Calu3 (cell line): ENCODE measurements around the gene WIPF1. TPM values are rescaled to one million over a fixed set of nuclear protein-coding genes. Genes with fewer than 3 reads are reported as not detected.

Experiments used
- BruUV-seq: library from RNA; stranded (reverse); fragments of 400-500 nt; replicated peaks from 2 replicates; lab custom pipeline; 2021; lab: Mats Ljungman, UMichigan
- CTCF ChIA-PET: fragments of 300-600 bp; sonication (Branson Sonifier 250); formaldehyde crosslinking; loops from one replicate; lab custom pipeline; 2022; ENCODE audit warnings: antibody characterized with exemption; lab: Charles Lee
- DNase-seq: peaks from one replicate; pipeline ENCODE4 v3.0.0; 2022
- H3K27ac Mint-ChIP-seq: one replicate; pipeline ENCODE4 v1.8.0; 2022; ENCODE audit warnings: mixed read lengths; ENCODE audit not compliant: unreplicated experiment
- H3K27me3 Mint-ChIP-seq: one replicate; pipeline ENCODE4 v1.8.0; 2022; ENCODE audit warnings: mixed read lengths; ENCODE audit not compliant: unreplicated experiment
- H3K36me3 Mint-ChIP-seq: one replicate; pipeline ENCODE4 v1.8.0; 2022; ENCODE audit warnings: mild to moderate bottlenecking, moderate library complexity, mixed read lengths; ENCODE audit not compliant: insufficient read depth, unreplicated experiment
- H3K4me1 Mint-ChIP-seq: one replicate; pipeline ENCODE4 v1.8.0; 2022; ENCODE audit warnings: mild to moderate bottlenecking, low read depth, mixed read lengths; ENCODE audit not compliant: unreplicated experiment
- H3K4me3 Mint-ChIP-seq: one replicate; pipeline ENCODE4 v1.8.0; 2022; ENCODE audit warnings: mild to moderate bottlenecking, low read depth, moderate library complexity, mixed read lengths; ENCODE audit not compliant: unreplicated experiment
- H3K9me3 Mint-ChIP-seq: one replicate; pipeline ENCODE4 v1.8.0; 2022; ENCODE audit warnings: low read depth, mixed read lengths; ENCODE audit not compliant: unreplicated experiment
- CTCF ChIP-seq: fragments of 200-600 bp; IDR thresholded peaks from one replicate; pipeline ENCODE4 v1.8.0; 2022; ENCODE audit warnings: antibody characterized with exemption; ENCODE audit not compliant: unreplicated experiment
- intact Hi-C: fragments of 100-400 bp; cut with micrococcal nuclease; formaldehyde crosslinking; loops from one replicate; pipeline ENCODE4 v1.10.0; 2022; ENCODE audit not compliant: unreplicated experiment
- total RNA-seq: library from RNA; stranded (reverse); gene quantifications from 2 replicates; pipeline ENCODE4 v1.2.3, GENCODE V29; 2022

The WIPF1 gene
- total RNA-seq, 1 experiment from 2014 or later = 0.87 TPM

GRCh38 chr2:174585657-174586252 lies 11.8 kb downstream of the WIPF1 start:
- Mint-ChIP-seq H3K27me3 (no peaks in the 10 kb centered on the region), H3K4me1 (no peaks in the 10 kb centered on the region), H3K9me3 (no peaks in the 10 kb centered on the region), H3K27ac (no peak overlapping the region), H3K4me3 (no peak overlapping the region), H3K36me3 (no peaks in the 10 kb centered on the region)
- CTCF ChIA-PET = no interaction called here
- DNase-seq = no peak
- no TSS peak for BruUV-seq
- no peak for TF ChIP-seq CTCF
- intact Hi-C loops = no loop called here

- no peak for DNase-seq
- no peak for TF ChIP-seq CTCF
- BruUV-seq = no TSS peak
- Mint-ChIP-seq H3K4me3 (no peak overlapping the region), H3K27ac (no peak overlapping the region), H3K4me1 (no peaks in the 10 kb centered on the region), H3K27me3 (no peaks in the 10 kb centered on the region), H3K9me3 (no peaks in the 10 kb centered on the region), H3K36me3 (no peaks in the 10 kb centered on the region)
- intact Hi-C loops = no loop called here
- CTCF ChIA-PET = no interaction called here
These were observed 12.5 kb downstream of the WIPF1 start for GRCh38 chr2:174585146-174585545.

DNA sequence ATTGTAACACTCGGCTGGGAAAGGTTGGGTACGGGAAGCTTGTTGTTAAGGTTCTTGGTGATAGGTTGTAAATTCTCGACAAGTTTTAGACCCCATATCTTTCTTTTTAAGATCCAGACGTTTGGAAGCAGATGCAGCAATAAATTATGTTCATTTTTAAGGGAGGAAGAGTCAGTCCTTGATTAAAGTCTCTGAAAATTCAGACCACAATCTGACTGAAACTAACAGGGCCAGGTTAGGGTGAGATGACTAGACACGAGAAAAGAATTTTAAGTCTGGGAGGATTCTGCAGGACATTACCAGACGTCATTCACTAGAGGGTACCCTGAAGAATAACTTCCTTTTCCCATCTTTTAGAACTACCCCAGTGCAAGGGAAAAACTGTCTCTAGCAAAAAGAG lies 16.1 kb downstream of the WIPF1 start:
- TF ChIP-seq CTCF = no peak
- CTCF ChIA-PET = no interaction called here
- DNase-seq = no peak
- H3K4me1 Mint-ChIP-seq = no peaks in the 10 kb centered on the region
- no peaks in the 10 kb centered on the region for H3K27me3 Mint-ChIP-seq
- no peak overlapping the region for H3K27ac Mint-ChIP-seq
- H3K36me3 Mint-ChIP-seq = no peaks in the 10 kb centered on the region
- intact Hi-C loops = no loop called here
- no peak overlapping the region for H3K4me3 Mint-ChIP-seq
- no TSS peak for BruUV-seq
- H3K9me3 Mint-ChIP-seq = no peaks in the 10 kb centered on the region

DNA sequence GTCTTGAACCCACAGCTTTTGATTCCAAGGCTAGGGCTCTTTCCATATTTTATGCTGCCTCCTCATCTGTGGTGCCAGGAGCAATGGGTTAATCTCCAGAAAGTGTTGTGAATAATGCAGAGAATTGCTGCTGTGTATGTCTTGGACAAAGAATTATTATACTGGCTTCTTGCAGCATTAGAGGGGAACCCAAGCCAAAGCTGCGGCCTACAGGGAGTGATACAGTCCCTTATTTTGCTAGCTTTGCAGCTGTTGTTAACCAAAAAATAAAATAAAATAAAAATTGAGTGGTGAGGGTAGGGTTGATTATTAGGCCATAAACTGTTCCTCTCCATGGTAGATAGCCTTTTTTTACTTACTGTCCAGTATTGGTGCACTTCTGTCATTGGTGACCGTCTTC lies 16.7 kb downstream of the WIPF1 start:
- Mint-ChIP-seq H3K9me3 (no peaks in the 10 kb centered on the region), H3K27ac (no peak overlapping the region), H3K4me3 (no peak overlapping the region), H3K27me3 (no peaks in the 10 kb centered on the region), H3K4me1 (no peaks in the 10 kb centered on the region), H3K36me3 (no peaks in the 10 kb centered on the region)
- TF ChIP-seq CTCF = no peak
- DNase-seq = no peak
- CTCF ChIA-PET = no interaction called here
- intact Hi-C loops = no loop called here
- no TSS peak for BruUV-seq
